Type B pancreatic cell (in vitro differentiated cells): ENCODE results near the gene C1QB. TPM values are rescaled to one million over a fixed set of nuclear protein-coding genes. Genes with fewer than 3 reads are reported as not detected.

ENCODE experiments used
- DNase-seq: peaks from one replicate; pipeline ENCODE4 v3.0.0; 2021; ENCODE audit warnings: mixed read lengths; ENCODE audit not compliant: unreplicated experiment; ENCODE audit errors: extremely low spot score
- H3K27ac Mint-ChIP-seq: 2 replicates; pipeline ENCODE4 v1.8.0; 2021; ENCODE audit warnings: mild to moderate bottlenecking, mixed read lengths
- H3K27me3 Mint-ChIP-seq: 2 replicates; pipeline ENCODE4 v1.8.0; 2021; ENCODE audit warnings: mixed read lengths
- H3K36me3 Mint-ChIP-seq: 2 replicates; pipeline ENCODE4 v1.8.0; 2021; ENCODE audit warnings: mixed read lengths
- H3K4me1 Mint-ChIP-seq: one replicate; pipeline ENCODE4 v1.8.0; 2021; ENCODE audit warnings: mixed read lengths; ENCODE audit not compliant: unreplicated experiment
- H3K4me3 Mint-ChIP-seq: 2 replicates; pipeline ENCODE4 v1.8.0; 2021; ENCODE audit warnings: mild to moderate bottlenecking, mixed read lengths
- H3K9me3 Mint-ChIP-seq: 2 replicates; pipeline ENCODE4 v1.8.0; 2021; ENCODE audit warnings: mixed read lengths
- CTCF ChIP-seq: fragments of 200-600 bp; sonication (generic); conservative IDR thresholded peaks from 2 replicates; pipeline ENCODE4 v1.5.0; 2021; ENCODE audit warnings: antibody characterized with exemption, mild to moderate bottlenecking
- total RNA-seq: library from RNA; stranded (reverse); gene quantifications from 2 replicates; pipeline ENCODE4 v1.2.1, GENCODE V29; 2021; ENCODE audit warnings: low replicate concordance

C1QB gene
- total RNA-seq, 1 donor from 2014 or later: not detected

- H3K36me3 Mint-ChIP-seq: no peaks in the 10 kb centered on the region
- H3K27ac Mint-ChIP-seq: no peak overlapping the region
- H3K27me3 Mint-ChIP-seq: peaks cover 45% of the 10 kb centered on the region
- no peaks in the 10 kb centered on the region for H3K4me1 Mint-ChIP-seq
- TF ChIP-seq CTCF: no peak
- DNase-seq: no peak
- no peak overlapping the region for H3K4me3 Mint-ChIP-seq
- H3K9me3 Mint-ChIP-seq: no peaks in the 10 kb centered on the region
Measured at GRCh38 chr1:22633697-22634463, 19.2 kb upstream of the C1QB start.

GRCh38 chr1:22635436-22635835 lies 17.6 kb upstream of the C1QB start:
- H3K27ac Mint-ChIP-seq: no peak overlapping the region
- H3K36me3 Mint-ChIP-seq: no peaks in the 10 kb centered on the region
- TF ChIP-seq CTCF: no peak
- no peaks in the 10 kb centered on the region for H3K9me3 Mint-ChIP-seq
- no peak overlapping the region for H3K4me3 Mint-ChIP-seq
- H3K27me3 Mint-ChIP-seq: peaks cover 35% of the 10 kb centered on the region
- DNase-seq: no peak
- H3K4me1 Mint-ChIP-seq: no peaks in the 10 kb centered on the region

- no peak for DNase-seq
- no peak within 1 kb of the TSS for H3K27ac Mint-ChIP-seq
- H3K9me3 Mint-ChIP-seq: no peaks in the 10 kb centered on the region
- H3K4me1 Mint-ChIP-seq: no peaks in the 10 kb centered on the region
- TF ChIP-seq CTCF: no peak
- H3K27me3 Mint-ChIP-seq: peaks cover 32% of the 10 kb centered on the region
- H3K4me3 Mint-ChIP-seq: no peak within 1 kb of the TSS
- no peaks in the 10 kb centered on the region for H3K36me3 Mint-ChIP-seq
Measured at GRCh38 chr1:22636353-22636752, 16.7 kb upstream of the C1QB start, which contains the start of gene C1QA. Gene C1QA, plus strand, starts transcription at chr1:22636628. Its CDS starts 989 bp downstream, at chr1:22637617.

GRCh38 chr1:22636927-22637326 lies 16.1 kb upstream of the C1QB start:
- Mint-ChIP-seq H3K9me3 (no peaks in the 10 kb centered on the region), H3K27me3 (peaks cover 27% of the 10 kb centered on the region), H3K27ac (no peak overlapping the region), H3K4me3 (no peak overlapping the region), H3K4me1 (no peaks in the 10 kb centered on the region), H3K36me3 (no peaks in the 10 kb centered on the region)
- TF ChIP-seq CTCF: no peak
- no peak for DNase-seq

- H3K4me3 Mint-ChIP-seq: no peak overlapping the region
- no peak for TF ChIP-seq CTCF
- H3K4me1 Mint-ChIP-seq: no peaks in the 10 kb centered on the region
- H3K27me3 Mint-ChIP-seq: peaks cover 20% of the 10 kb centered on the region
- no peaks in the 10 kb centered on the region for H3K36me3 Mint-ChIP-seq
- no peak for DNase-seq
- H3K27ac Mint-ChIP-seq: no peak overlapping the region
- no peaks in the 10 kb centered on the region for H3K9me3 Mint-ChIP-seq
Measured at GRCh38 chr1:22637907-22638445, 15.1 kb upstream of the C1QB start.
